HCT116 (cell line): ENCODE data around the gene KLHL25. TPM values are rescaled to one million over a fixed set of nuclear protein-coding genes. Genes with fewer than 3 reads are reported as not detected.

Experiments used
- ATAC-seq: fragments of 200-7000 bp; cut with Tn5 transposase; 2 replicates; pipeline ENCODE4 v1.9.1; 2020; ENCODE audit warnings: mild to moderate bottlenecking, moderate library complexity
- BruUV-seq: library from RNA; stranded (reverse); fragments of 400-500 nt; replicated peaks from 2 replicates; lab custom pipeline; 2021; lab: Mats Ljungman, UMichigan
- CTCF ChIA-PET: fragments of 300-600 bp; sonication (Branson Sonifier 250); formaldehyde crosslinking; loops from one replicate; lab custom pipeline; 2021; ENCODE audit warnings: antibody characterized with exemption; lab: Charles Lee
- POLR2A ChIA-PET: fragments of 300-600, 350-600 bp; sonication (Branson Sonifier 250); formaldehyde crosslinking; loops from one replicate; lab custom pipeline; 2021; ENCODE audit warnings: antibody characterized with exemption; lab: Charles Lee
- RAD21 ChIA-PET, 2 experiments: fragments of 300-600 bp; sonication (Branson Sonifier 250); formaldehyde crosslinking; loops; one replicate each; lab custom pipeline; 2023; ENCODE audit warnings: low total read pairs in 2 of 2; ENCODE audit not compliant: uncharacterized antibody in 2 of 2, unreplicated experiment in 2 of 2, low non-redundant PET in 1 of 2; lab: Charles Lee
- DNase-seq: peaks from one replicate; pipeline ENCODE4 v3.0.0-alpha.2; 2010; ENCODE audit warnings: low read depth, low spot score
- H2AFZ ChIP-seq: fragments of 200-600 bp; shearing (Covaris generic), sonication (generic); 2 replicates; pipeline ENCODE4 v1.6.1; 2017; ENCODE audit warnings: low read depth, mixed run types, mixed read lengths, antibody characterized with exemption, low read length; ENCODE audit not compliant: poor library complexity, severe bottlenecking
- H3K27ac ChIP-seq: 2 replicates; pipeline ENCODE4 v1.5.1; 2012; ENCODE audit warnings: low read depth, low read length
- H3K27me3 ChIP-seq: fragments of 200-600 bp; sonication (generic); 2 replicates; pipeline ENCODE4 v1.6.1; 2016; ENCODE audit warnings: mixed run types, low read length, mixed read lengths; ENCODE audit not compliant: insufficient read depth
- H3K36me3 ChIP-seq, 2 experiments: fragments of 200-500 bp in 1 of 2; fragments of 200-600 bp in 1 of 2; sonication (Bioruptor generic) in 1 of 2; sonication (generic) in 1 of 2; 2 replicates each; pipeline versions ENCODE4 v1.5.1 to v1.6.1; 2014 to 2016; ENCODE audit warnings: low read length in 2 of 2, inconsistent platforms in 1 of 2, mixed read lengths in 1 of 2, mixed run types in 1 of 2; ENCODE audit not compliant: insufficient read depth in 2 of 2, control insufficient read depth in 1 of 2
- H3K4me1 ChIP-seq, 2 experiments: fragments of 200-600 bp in 1 of 2; sonication (generic) in 1 of 2; 2 replicates each; pipeline versions ENCODE4 v1.5.1 to v1.6.1; 2012 to 2017; ENCODE audit warnings: low read length in 2 of 2, inconsistent platforms in 1 of 2, mild to moderate bottlenecking in 1 of 2, mixed read lengths in 1 of 2, mixed run types in 1 of 2, moderate library complexity in 1 of 2; ENCODE audit not compliant: insufficient read depth in 2 of 2, control insufficient read depth in 1 of 2
- H3K4me2 ChIP-seq: fragments of 200-600 bp; sonication (generic); 2 replicates; pipeline ENCODE4 v1.6.1; 2017; ENCODE audit warnings: mixed run types, low read length, mixed read lengths
- H3K4me3 ChIP-seq, 2 experiments: fragments of 200-600 bp in 1 of 2; sonication (generic) in 1 of 2; replicated peaks in 1 of 2; 2 replicates each; pipeline ENCODE4 v1.5.1; 2011 to 2016; ENCODE audit warnings: low read length in 2 of 2, control low read depth in 1 of 2, low read depth in 1 of 2, mild to moderate bottlenecking in 1 of 2, mixed read lengths in 1 of 2, mixed run types in 1 of 2
- H3K79me2 ChIP-seq: fragments of 200-600 bp; sonication (generic); 2 replicates; pipeline ENCODE4 v1.6.1; 2017; ENCODE audit warnings: mild to moderate bottlenecking, mixed run types, low read length, moderate library complexity, mixed read lengths; ENCODE audit not compliant: insufficient read depth
- H3K9ac ChIP-seq: fragments of 200-600 bp; sonication (generic); 2 replicates; pipeline ENCODE4 v1.6.1; 2016; ENCODE audit warnings: low read length, mixed read lengths
- H3K9me2 ChIP-seq: fragments of 200-600 bp; sonication (generic), shearing (Covaris generic); 2 replicates; pipeline ENCODE4 v1.6.1; 2017; ENCODE audit warnings: mixed run types, mild to moderate bottlenecking, moderate library complexity; ENCODE audit not compliant: insufficient read depth
- H3K9me3 ChIP-seq, 2 experiments: fragments of 200-500 bp in 1 of 2; fragments of 200-600 bp in 1 of 2; sonication (Bioruptor generic) in 1 of 2; sonication (generic) in 1 of 2; 2 replicates each; pipeline ENCODE4 v1.6.1; 2014 to 2017; ENCODE audit warnings: low read length in 2 of 2, mixed read lengths in 2 of 2, inconsistent platforms in 1 of 2, low read depth in 1 of 2, mild to moderate bottlenecking in 1 of 2, mixed run types in 1 of 2, moderate library complexity in 1 of 2; ENCODE audit not compliant: control insufficient read depth in 1 of 2, insufficient read depth in 1 of 2
- H4K20me1 ChIP-seq: fragments of 200-600 bp; sonication (generic), shearing (Covaris generic); 2 replicates; pipeline ENCODE4 v1.6.1; 2017; ENCODE audit warnings: mixed run types, mild to moderate bottlenecking, moderate library complexity; ENCODE audit not compliant: insufficient read depth
- CBX3 ChIP-seq: IDR thresholded peaks from 2 replicates; pipeline ENCODE4 v1.6.1; 2012; ENCODE audit warnings: low read depth
- CEBPB ChIP-seq: IDR thresholded peaks from 2 replicates; pipeline ENCODE4 v1.6.1; 2012; ENCODE audit warnings: low read depth
- EGR1 ChIP-seq: IDR thresholded peaks from 2 replicates; pipeline ENCODE4 v1.6.1; 2012; ENCODE audit warnings: low read depth
- EZH2 ChIP-seq: fragments of 200-600 bp; sonication (generic); IDR thresholded peaks from 2 replicates; pipeline ENCODE4 v1.6.1; 2017; ENCODE audit warnings: antibody characterized with exemption, mixed run types
- EZH2phosphoT487 ChIP-seq: fragments of 200-600 bp; IDR thresholded peaks from 2 replicates; pipeline ENCODE4 v1.6.1; 2018; ENCODE audit warnings: antibody characterized with exemption, borderline replicate concordance
- FOSL1 ChIP-seq: IDR thresholded peaks from 2 replicates; pipeline ENCODE4 v1.6.1; 2012; ENCODE audit warnings: low read depth
- JUND ChIP-seq: IDR thresholded peaks from 2 replicates; pipeline ENCODE4 v1.6.1; 2012
- POLR2A ChIP-seq: IDR thresholded peaks from 2 replicates; pipeline ENCODE4 v1.7.0; 2011; ENCODE audit warnings: borderline replicate concordance; ENCODE audit not compliant: insufficient read depth, insufficient read length; ENCODE audit errors: extremely low read depth
- POLR2AphosphoS5 ChIP-seq: IDR thresholded peaks from 2 replicates; pipeline ENCODE4 v1.6.1; 2011; ENCODE audit warnings: mild to moderate bottlenecking, low read depth, low read length, moderate library complexity
- RAD21 ChIP-seq: IDR thresholded peaks from 2 replicates; pipeline ENCODE4 v1.6.1; 2012; ENCODE audit warnings: low read depth, mild to moderate bottlenecking
- SP1 ChIP-seq: IDR thresholded peaks from 2 replicates; pipeline ENCODE4 v1.6.1; 2012; ENCODE audit warnings: low read depth
- SRF ChIP-seq: IDR thresholded peaks from 2 replicates; pipeline ENCODE4 v1.6.1; 2012; ENCODE audit warnings: low read depth
- ZFX ChIP-seq: fragments of 450-650 bp; IDR thresholded peaks from 2 replicates; pipeline ENCODE4 v1.6.1; 2017
- ZNF274 ChIP-seq: fragments of 200-500 bp; sonication (Bioruptor generic); IDR thresholded peaks from 2 replicates; pipeline ENCODE4 v1.6.1; 2014; ENCODE audit warnings: mild to moderate bottlenecking, low read depth, low read length, inconsistent platforms
- intact Hi-C: fragments of 100-400 bp; cut with micrococcal nuclease; formaldehyde crosslinking; loops from 2 replicates; pipeline ENCODE4 v1.10.0; 2022
- total RNA-seq: library from RNA; stranded (reverse); gene quantifications from one replicate; pipeline ENCODE4 v1.2.1, GENCODE V29; 2021; ENCODE audit not compliant: unreplicated experiment
- TF ChIP-seq, protein P1 (sequence below): IDR thresholded peaks from 2 replicates; pipeline ENCODE4 v1.6.1; 2011; ENCODE audit warnings: mild to moderate bottlenecking, low read length, moderate library complexity; ENCODE audit not compliant: insufficient replicate concordance; ENCODE audit errors: extremely low read depth
- TF ChIP-seq, protein P2 (sequence below): IDR thresholded peaks from 2 replicates; pipeline ENCODE4 v1.6.1; 2012; ENCODE audit warnings: low read depth

Gene KLHL25
- total RNA-seq, 1 experiment from 2014 or later, result 5.3 TPM

DNA sequence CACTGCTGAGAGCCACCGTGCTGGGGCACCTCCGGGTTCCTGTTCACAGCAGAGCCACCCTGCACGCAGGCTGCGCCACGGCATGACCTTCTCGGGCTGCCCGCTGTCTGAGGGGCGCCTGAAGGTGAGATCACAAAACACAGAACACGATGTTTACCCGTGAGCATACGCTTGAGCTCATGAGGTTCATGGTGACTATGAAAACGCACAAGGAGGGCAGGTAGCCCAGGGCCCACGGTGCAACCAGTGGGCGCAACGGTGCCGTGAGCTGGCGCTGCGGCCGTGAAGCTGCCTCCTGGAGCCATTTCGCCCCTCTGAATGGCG, 36.1 kb downstream of the KLHL25 start:
- H3K27me3 ChIP-seq, result no peaks in the 10 kb centered on the region
- H4K20me1 ChIP-seq, result no peaks in the 10 kb centered on the region
- H2AFZ ChIP-seq, result no peak overlapping the region
- no peak for DNase-seq
- RAD21 ChIA-PET, result no interaction called here
- no peak for ATAC-seq
- no peak for TF ChIP-seq POLR2A
- TF ChIP-seq CBX3, result no peak
- TF ChIP-seq EZH2phosphoT487, result no peak
- TF ChIP-seq RAD21, result no peak
- no peak for TF ChIP-seq FOSL1
- no peak for TF ChIP-seq SP1
- TF ChIP-seq ZNF274, result no peak
- no peak for TF ChIP-seq EZH2
- no peak for TF ChIP-seq CEBPB
- no TSS peak for BruUV-seq
- H3K9me2 ChIP-seq, result no peaks in the 10 kb centered on the region
- H3K27ac ChIP-seq, result no peak overlapping the region
- no peaks in the 10 kb centered on the region for H3K36me3 ChIP-seq
- H3K9me3 ChIP-seq, result no peaks in the 10 kb centered on the region
- H3K4me2 ChIP-seq, result no peak overlapping the region
- H3K79me2 ChIP-seq, result no peaks in the 10 kb centered on the region
- no peak overlapping the region for H3K4me3 ChIP-seq
- CTCF ChIA-PET, result no interaction called here
- no peak overlapping the region for H3K9ac ChIP-seq
- intact Hi-C loops, result no loop called here
- POLR2A ChIA-PET, result no interaction called here
- no peaks in the 10 kb centered on the region for H3K4me1 ChIP-seq

DNA sequence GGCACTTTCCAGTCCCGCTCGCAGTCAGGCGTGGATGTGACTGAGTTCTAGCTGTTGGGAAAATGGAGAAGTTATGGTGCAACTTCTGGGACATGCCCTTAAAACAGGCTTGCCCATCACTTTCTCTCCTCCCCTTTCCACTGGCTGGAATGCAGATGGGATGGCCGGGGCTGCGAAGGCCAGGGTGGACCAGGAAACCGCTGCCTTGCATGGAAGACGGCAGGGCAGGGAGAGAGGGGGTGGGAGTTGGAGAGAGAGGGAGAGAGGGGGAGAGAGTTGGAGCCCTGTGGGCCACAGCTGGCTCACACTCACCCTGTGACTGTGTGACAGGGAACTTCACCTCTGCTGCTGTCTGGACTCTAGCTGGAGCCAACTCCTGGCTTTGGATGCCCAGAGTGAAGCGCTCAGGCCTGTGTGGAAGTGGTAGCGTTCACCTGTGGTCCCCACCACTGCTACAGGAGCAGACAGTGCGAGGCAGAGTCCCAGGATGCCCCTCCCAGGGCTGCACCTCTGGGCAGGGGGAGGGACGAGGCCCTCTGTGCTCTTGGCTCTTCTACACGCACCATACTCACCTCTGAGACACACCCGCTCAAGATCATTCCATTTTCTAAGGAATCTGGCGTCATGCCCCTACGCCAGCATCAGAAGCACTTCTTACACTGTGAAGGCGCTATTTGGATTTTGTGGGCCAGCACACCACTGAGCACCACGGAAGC, 36.6 kb downstream of the KLHL25 start:
- TF ChIP-seq SRF (no peak), POLR2A (no peak), EGR1 (no peak), CBX3 (no peak), FOSL1 (no peak), EZH2phosphoT487 (no peak), RAD21 (no peak), ZFX (no peak), JUND (no peak), POLR2AphosphoS5 (no peak)
- TF ChIP-seq, protein P1, sequence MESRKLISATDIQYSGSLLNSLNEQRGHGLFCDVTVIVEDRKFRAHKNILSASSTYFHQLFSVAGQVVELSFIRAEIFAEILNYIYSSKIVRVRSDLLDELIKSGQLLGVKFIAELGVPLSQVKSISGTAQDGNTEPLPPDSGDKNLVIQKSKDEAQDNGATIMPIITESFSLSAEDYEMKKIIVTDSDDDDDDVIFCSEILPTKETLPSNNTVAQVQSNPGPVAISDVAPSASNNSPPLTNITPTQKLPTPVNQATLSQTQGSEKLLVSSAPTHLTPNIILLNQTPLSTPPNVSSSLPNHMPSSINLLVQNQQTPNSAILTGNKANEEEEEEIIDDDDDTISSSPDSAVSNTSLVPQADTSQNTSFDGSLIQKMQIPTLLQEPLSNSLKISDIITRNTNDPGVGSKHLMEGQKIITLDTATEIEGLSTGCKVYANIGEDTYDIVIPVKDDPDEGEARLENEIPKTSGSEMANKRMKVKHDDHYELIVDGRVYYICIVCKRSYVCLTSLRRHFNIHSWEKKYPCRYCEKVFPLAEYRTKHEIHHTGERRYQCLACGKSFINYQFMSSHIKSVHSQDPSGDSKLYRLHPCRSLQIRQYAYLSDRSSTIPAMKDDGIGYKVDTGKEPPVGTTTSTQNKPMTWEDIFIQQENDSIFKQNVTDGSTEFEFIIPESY, result no peak
- TF ChIP-seq, protein P2, sequence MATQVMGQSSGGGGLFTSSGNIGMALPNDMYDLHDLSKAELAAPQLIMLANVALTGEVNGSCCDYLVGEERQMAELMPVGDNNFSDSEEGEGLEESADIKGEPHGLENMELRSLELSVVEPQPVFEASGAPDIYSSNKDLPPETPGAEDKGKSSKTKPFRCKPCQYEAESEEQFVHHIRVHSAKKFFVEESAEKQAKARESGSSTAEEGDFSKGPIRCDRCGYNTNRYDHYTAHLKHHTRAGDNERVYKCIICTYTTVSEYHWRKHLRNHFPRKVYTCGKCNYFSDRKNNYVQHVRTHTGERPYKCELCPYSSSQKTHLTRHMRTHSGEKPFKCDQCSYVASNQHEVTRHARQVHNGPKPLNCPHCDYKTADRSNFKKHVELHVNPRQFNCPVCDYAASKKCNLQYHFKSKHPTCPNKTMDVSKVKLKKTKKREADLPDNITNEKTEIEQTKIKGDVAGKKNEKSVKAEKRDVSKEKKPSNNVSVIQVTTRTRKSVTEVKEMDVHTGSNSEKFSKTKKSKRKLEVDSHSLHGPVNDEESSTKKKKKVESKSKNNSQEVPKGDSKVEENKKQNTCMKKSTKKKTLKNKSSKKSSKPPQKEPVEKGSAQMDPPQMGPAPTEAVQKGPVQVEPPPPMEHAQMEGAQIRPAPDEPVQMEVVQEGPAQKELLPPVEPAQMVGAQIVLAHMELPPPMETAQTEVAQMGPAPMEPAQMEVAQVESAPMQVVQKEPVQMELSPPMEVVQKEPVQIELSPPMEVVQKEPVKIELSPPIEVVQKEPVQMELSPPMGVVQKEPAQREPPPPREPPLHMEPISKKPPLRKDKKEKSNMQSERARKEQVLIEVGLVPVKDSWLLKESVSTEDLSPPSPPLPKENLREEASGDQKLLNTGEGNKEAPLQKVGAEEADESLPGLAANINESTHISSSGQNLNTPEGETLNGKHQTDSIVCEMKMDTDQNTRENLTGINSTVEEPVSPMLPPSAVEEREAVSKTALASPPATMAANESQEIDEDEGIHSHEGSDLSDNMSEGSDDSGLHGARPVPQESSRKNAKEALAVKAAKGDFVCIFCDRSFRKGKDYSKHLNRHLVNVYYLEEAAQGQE, result no peak
- no peak overlapping the region for H3K9ac ChIP-seq
- H3K36me3 ChIP-seq, result no peaks in the 10 kb centered on the region
- CTCF ChIA-PET, result no interaction called here
- H2AFZ ChIP-seq, result no peak overlapping the region
- no peaks in the 10 kb centered on the region for H3K27me3 ChIP-seq
- no peak overlapping the region for H3K27ac ChIP-seq
- H3K9me2 ChIP-seq, result no peaks in the 10 kb centered on the region
- no peak overlapping the region for H3K4me2 ChIP-seq
- RAD21 ChIA-PET, result no interaction called here
- H3K4me3 ChIP-seq, result no peak overlapping the region
- no peak for ATAC-seq
- DNase-seq, result no peak
- POLR2A ChIA-PET, result no interaction called here
- intact Hi-C loops, result no loop called here
- no peaks in the 10 kb centered on the region for H4K20me1 ChIP-seq
- BruUV-seq, result no TSS peak
- no peaks in the 10 kb centered on the region for H3K79me2 ChIP-seq
- no peaks in the 10 kb centered on the region for H3K4me1 ChIP-seq
- no peaks in the 10 kb centered on the region for H3K9me3 ChIP-seq
